Esophagus squamous epithelium (tissue), 4 donors: Measurements from ENCODE around the gene WNT9A.

Experiments used
- CTCF ChIP-seq, 6 experiments: fragments of 450-650 bp in 4 of 6; fragments of 200-600 bp in 2 of 6; sonication (generic) in 2 of 6; IDR thresholded peaks; one replicate each; pipeline ENCODE4 v1.5.1; 2016 to 2019; ENCODE audit warnings: antibody characterized with exemption in 6 of 6, mild to moderate bottlenecking in 4 of 6, moderate library complexity in 4 of 6
- POLR2A ChIP-seq, 4 donors: fragments of 450-650 bp; IDR thresholded peaks; one replicate each; pipeline ENCODE4 v1.6.1; 2017; ENCODE audit warnings: antibody characterized with exemption in 4 of 4, mild to moderate bottlenecking in 4 of 4, moderate library complexity in 3 of 4

DNA sequence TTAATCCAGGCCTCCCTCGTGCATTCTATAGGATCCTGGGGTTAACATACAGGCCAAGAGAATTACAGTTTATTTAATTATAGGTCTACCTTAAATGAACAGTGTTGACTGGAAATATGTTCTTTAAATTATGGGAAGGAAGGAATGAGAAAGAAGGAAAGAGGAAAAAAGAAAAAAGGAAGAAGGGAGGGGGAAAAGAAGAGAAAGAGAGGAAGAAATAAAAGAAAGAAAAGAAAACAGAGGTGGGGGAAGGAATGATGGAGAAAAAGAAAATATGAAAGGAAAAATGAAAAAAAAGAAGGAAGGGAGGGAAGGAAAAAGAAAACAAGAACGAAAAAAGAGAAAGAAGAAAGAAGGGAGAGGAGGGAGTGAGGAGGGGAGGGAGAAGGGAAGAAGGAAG, 38.5 kb downstream of the WNT9A start:
- no peak for TF ChIP-seq CTCF (IDR thresholded peaks at IDR 0.05)
- TF ChIP-seq POLR2A (IDR thresholded peaks at IDR 0.05): no peak
